Measurements from ENCODE around the gene DCDC2.
"Not testable (repeated sequence)": the region's sequence is repeated elsewhere in the genome, so short reads cannot be mapped to it uniquely, and the experiment has no call there.

The DCDC2 gene

DNA sequence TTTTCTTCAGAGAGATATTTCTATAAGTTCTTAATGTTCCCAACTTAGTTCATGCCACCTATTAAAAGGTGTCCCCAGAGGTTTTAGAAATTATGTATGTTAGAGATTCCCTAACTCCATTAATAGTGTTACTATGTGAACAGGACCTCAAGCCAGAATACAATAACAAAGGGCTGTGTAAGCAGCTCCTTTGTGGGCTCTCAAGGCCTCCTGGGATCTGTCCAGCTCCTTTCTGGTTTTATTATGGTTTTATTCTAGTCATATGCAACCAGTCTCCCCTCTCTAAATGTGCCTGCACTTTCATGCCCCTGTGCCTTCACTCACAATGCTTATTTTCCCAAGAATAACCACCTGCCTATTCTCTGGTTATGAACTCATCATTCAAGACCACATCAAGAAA, 209.2 kb downstream of the DCDC2 start:
- H3K27me3 ChIP-seq (ENCODE audit: control insufficient read depth, insufficient read depth, low read length): no peaks in the 10 kb centered on the region
- TF ChIP-seq, protein P1, sequence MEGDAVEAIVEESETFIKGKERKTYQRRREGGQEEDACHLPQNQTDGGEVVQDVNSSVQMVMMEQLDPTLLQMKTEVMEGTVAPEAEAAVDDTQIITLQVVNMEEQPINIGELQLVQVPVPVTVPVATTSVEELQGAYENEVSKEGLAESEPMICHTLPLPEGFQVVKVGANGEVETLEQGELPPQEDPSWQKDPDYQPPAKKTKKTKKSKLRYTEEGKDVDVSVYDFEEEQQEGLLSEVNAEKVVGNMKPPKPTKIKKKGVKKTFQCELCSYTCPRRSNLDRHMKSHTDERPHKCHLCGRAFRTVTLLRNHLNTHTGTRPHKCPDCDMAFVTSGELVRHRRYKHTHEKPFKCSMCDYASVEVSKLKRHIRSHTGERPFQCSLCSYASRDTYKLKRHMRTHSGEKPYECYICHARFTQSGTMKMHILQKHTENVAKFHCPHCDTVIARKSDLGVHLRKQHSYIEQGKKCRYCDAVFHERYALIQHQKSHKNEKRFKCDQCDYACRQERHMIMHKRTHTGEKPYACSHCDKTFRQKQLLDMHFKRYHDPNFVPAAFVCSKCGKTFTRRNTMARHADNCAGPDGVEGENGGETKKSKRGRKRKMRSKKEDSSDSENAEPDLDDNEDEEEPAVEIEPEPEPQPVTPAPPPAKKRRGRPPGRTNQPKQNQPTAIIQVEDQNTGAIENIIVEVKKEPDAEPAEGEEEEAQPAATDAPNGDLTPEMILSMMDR (IDR thresholded peaks at IDR 0.05): no peak
- H3K4me2 ChIP-seq (ENCODE audit: low read length): no peak overlapping the region
- H3K4me1 ChIP-seq: no peaks in the 10 kb centered on the region
- no peaks in the 10 kb centered on the region for H3K36me3 ChIP-seq (ENCODE audit: control insufficient read depth, insufficient read depth, low read length)
- no peaks in the 10 kb centered on the region for H3K79me2 ChIP-seq
- H3K4me3 ChIP-seq (ENCODE audit: low read depth, low read length): no peak overlapping the region
- no peak overlapping the region for H3K9ac ChIP-seq
- no peak overlapping the region for H2AFZ ChIP-seq
- H3K9me3 ChIP-seq (ENCODE audit: control insufficient read depth, low read length): no peaks in the 10 kb centered on the region
- no peak overlapping the region for H3K27ac ChIP-seq

DNA sequence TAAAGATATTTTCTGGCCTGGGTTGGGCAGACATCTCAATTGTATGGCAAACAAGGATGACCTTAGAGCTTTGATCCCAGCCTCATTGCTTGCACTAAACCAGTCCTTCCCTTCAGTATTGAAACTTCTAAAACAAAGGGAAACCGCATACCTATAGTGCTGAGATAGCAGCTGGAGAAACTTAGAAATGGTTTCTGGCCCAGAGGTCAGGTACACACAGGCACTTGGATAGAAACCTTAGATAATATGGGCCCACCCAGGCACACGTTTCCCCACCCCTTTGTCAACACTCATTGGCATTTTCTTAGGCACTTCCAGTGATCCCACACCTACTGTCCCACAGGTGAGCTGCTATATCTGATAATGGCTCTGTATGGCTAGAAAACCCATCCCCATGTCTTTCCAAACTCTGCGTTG, 209.7 kb downstream of the DCDC2 start:
- TF ChIP-seq, protein P1 (IDR thresholded peaks at IDR 0.05): no peak
- H2AFZ ChIP-seq: no peak overlapping the region
- H3K4me1 ChIP-seq: no peaks in the 10 kb centered on the region
- H3K9ac ChIP-seq: no peak overlapping the region
- H3K27me3 ChIP-seq (ENCODE audit: control insufficient read depth, insufficient read depth, low read length): no peaks in the 10 kb centered on the region
- H3K79me2 ChIP-seq: no peaks in the 10 kb centered on the region
- no peaks in the 10 kb centered on the region for H3K36me3 ChIP-seq (ENCODE audit: control insufficient read depth, insufficient read depth, low read length)
- no peak overlapping the region for H3K27ac ChIP-seq
- H3K4me3 ChIP-seq (ENCODE audit: low read depth, low read length): no peak overlapping the region
- no peaks in the 10 kb centered on the region for H3K9me3 ChIP-seq (ENCODE audit: control insufficient read depth, low read length)
- H3K4me2 ChIP-seq (ENCODE audit: low read length): no peak overlapping the region

- Histone ChIP-seq H3K4me3 (ENCODE audit: low read depth, low read length) (no peak overlapping the region), H3K27me3 (ENCODE audit: control insufficient read depth, insufficient read depth, low read length) (no peaks in the 10 kb centered on the region), H3K9me3 (ENCODE audit: control insufficient read depth, low read length) (no peaks in the 10 kb centered on the region), H3K36me3 (ENCODE audit: control insufficient read depth, insufficient read depth, low read length) (no peaks in the 10 kb centered on the region), H3K4me1 (no peaks in the 10 kb centered on the region), H3K4me2 (ENCODE audit: low read length) (no peak overlapping the region), H3K79me2 (no peaks in the 10 kb centered on the region), H2AFZ (no peak overlapping the region), H3K9ac (no peak overlapping the region), H3K27ac (no peak overlapping the region)
- TF ChIP-seq, protein P1 (IDR thresholded peaks at IDR 0.05): no peak
Observed at GRCh38 chr6:24147511-24148153, 210.2 kb downstream of the DCDC2 start.

- TF ChIP-seq, protein P1 (IDR thresholded peaks at IDR 0.05): no peak
- no peak overlapping the region for H3K4me2 ChIP-seq (ENCODE audit: low read length)
- H3K36me3 ChIP-seq (ENCODE audit: control insufficient read depth, insufficient read depth, low read length): no peaks in the 10 kb centered on the region
- H3K9me3 ChIP-seq (ENCODE audit: control insufficient read depth, low read length): no peaks in the 10 kb centered on the region
- H3K79me2 ChIP-seq: no peaks in the 10 kb centered on the region
- H3K27ac ChIP-seq: no peak overlapping the region
- no peak overlapping the region for H3K9ac ChIP-seq
- no peak overlapping the region for H2AFZ ChIP-seq
- H3K27me3 ChIP-seq (ENCODE audit: control insufficient read depth, insufficient read depth, low read length): no peaks in the 10 kb centered on the region
- H3K4me1 ChIP-seq: no peaks in the 10 kb centered on the region
- H3K4me3 ChIP-seq (ENCODE audit: low read depth, low read length): no peak overlapping the region
Observed at GRCh38 chr6:24146871-24147270, 211.0 kb downstream of the DCDC2 start.

DNA sequence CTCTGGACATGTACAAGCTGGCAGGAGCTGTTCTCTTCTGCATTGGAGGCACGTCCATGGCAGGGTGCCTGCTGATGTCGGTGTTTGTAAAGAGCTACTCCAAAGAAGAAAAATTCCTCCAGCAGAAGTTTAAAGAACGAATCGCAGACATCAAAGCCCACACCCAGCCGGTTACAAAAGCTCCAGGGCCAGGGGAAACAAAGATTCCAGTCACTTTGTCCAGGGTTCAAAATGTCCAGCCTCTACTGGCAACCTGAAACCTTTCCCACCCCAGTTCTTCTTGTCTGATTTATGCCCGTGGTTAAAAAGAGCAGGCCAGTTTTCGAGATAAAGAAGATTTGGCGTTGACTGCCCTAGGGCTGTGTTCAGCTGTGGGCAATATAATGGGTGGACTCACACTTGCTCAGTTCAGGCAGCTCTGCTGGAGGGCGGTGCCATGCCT, 212.1 kb downstream of the DCDC2 start:
- TF ChIP-seq, protein P1 (IDR thresholded peaks at IDR 0.05): no peak
- Histone ChIP-seq H2AFZ (no peak overlapping the region), H3K79me2 (no peaks in the 10 kb centered on the region), H3K9ac (no peak overlapping the region), H3K9me3 (ENCODE audit: control insufficient read depth, low read length) (no peaks in the 10 kb centered on the region), H3K4me3 (ENCODE audit: low read depth, low read length) (no peak overlapping the region), H3K27ac (no peak overlapping the region), H3K4me1 (no peaks in the 10 kb centered on the region), H3K36me3 (ENCODE audit: control insufficient read depth, insufficient read depth, low read length) (no peaks in the 10 kb centered on the region), H3K4me2 (ENCODE audit: low read length) (no peak overlapping the region), H3K27me3 (ENCODE audit: control insufficient read depth, insufficient read depth, low read length) (no peaks in the 10 kb centered on the region)

DNA sequence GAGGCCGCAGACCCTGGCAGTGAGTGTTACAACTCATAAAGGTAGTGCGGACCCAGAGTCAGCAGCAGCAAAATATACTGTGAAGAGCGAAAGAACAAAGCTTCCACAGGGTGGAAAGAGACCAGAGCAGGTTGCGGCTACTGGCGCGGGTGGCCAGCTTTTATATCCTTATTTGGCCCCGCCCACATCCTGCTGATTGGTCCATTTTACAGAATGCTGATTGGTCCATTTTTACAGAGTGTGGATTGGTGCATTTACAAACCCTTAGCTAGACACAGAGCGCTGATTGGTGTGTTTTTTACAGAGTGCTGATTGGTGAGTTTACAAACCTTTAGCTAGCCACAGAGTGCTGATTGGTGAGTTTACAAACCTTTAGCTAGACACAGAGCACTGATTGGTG, 215.1 kb downstream of the DCDC2 start:
- H3K4me2 ChIP-seq (ENCODE audit: low read length): not testable (repeated sequence)

More for the DNA sequence above, 215.1 kb downstream of the DCDC2 start:
- not testable (repeated sequence) for H3K79me2 ChIP-seq; H3K9me3 ChIP-seq (ENCODE audit: control insufficient read depth, low read length); H3K9ac ChIP-seq; H3K4me3 ChIP-seq (ENCODE audit: low read depth, low read length); H3K36me3 ChIP-seq (ENCODE audit: control insufficient read depth, insufficient read depth, low read length); H2AFZ ChIP-seq; H3K27me3 ChIP-seq (ENCODE audit: control insufficient read depth, insufficient read depth, low read length); H3K4me1 ChIP-seq; H3K27ac ChIP-seq

Data from parathyroid adenoma (tissue), 2 donors.